SU-DHL-6 (cell line): ENCODE results near the gene GK.
A peak's percentile ranks its signal among the peaks of the same experiment; 100 is the strongest.

Source experiments
- H2AFZ ChIP-seq: fragments of 200-600 bp; sonication (generic); 2 replicates; pipeline ENCODE4 v1.6.1; 2014; ENCODE audit warnings: low read depth, mild to moderate bottlenecking, moderate library complexity, mixed read lengths, antibody characterized with exemption, low read length; ENCODE audit not compliant: severe bottlenecking
- H3F3A ChIP-seq: fragments of 200-600 bp; shearing (Covaris generic); 2 replicates; pipeline ENCODE4 v1.6.0; 2016; ENCODE audit warnings: antibody characterized with exemption, mild to moderate bottlenecking; ENCODE audit not compliant: insufficient read depth
- H3K27ac ChIP-seq: fragments of 200-600 bp; sonication (generic); 2 replicates; pipeline ENCODE4 v1.5.1; 2016; ENCODE audit warnings: low read depth, mild to moderate bottlenecking, low read length, moderate library complexity, mixed read lengths
- H3K27me3 ChIP-seq: fragments of 200-600 bp; sonication (generic), shearing (Covaris generic); 2 replicates; pipeline ENCODE4 v1.6.0; 2014; ENCODE audit warnings: mild to moderate bottlenecking, low read length
- H3K36me3 ChIP-seq: fragments of 200-600 bp; sonication (generic); 2 replicates; pipeline ENCODE4 v1.6.1; 2014; ENCODE audit warnings: mild to moderate bottlenecking, low read length, mixed read lengths
- H3K4me2 ChIP-seq: fragments of 300-600, 200-600 bp; shearing (Covaris generic), sonication (generic); 2 replicates; pipeline ENCODE4 v1.6.0; 2014; ENCODE audit warnings: low read length, low read depth, mild to moderate bottlenecking; ENCODE audit not compliant: poor library complexity, severe bottlenecking
- H3K4me3 ChIP-seq: fragments of 200-600 bp; sonication (generic); 2 replicates; pipeline ENCODE4 v1.5.1; 2014; ENCODE audit warnings: antibody characterized with exemption, low read length, mild to moderate bottlenecking, mixed read lengths; ENCODE audit not compliant: insufficient read depth, poor library complexity, severe bottlenecking
- H3K79me2 ChIP-seq: fragments of 200-600 bp; sonication (generic); 2 replicates; pipeline ENCODE4 v1.6.1; 2014; ENCODE audit warnings: mild to moderate bottlenecking, low read length, moderate library complexity; ENCODE audit not compliant: insufficient read depth
- H3K9ac ChIP-seq: fragments of 200-600 bp; sonication (generic); 2 replicates; pipeline ENCODE4 v1.7.0; 2014; ENCODE audit warnings: mild to moderate bottlenecking, low read length
- H3K9me2 ChIP-seq: fragments of 200-600 bp; sonication (generic); replicated peaks from 2 replicates; pipeline ENCODE4 v1.6.1; 2014; ENCODE audit warnings: low read length; ENCODE audit not compliant: insufficient read depth
- H3K9me3 ChIP-seq: fragments of 200-600 bp; sonication (generic); 2 replicates; pipeline ENCODE4 v1.6.1; 2014; ENCODE audit warnings: low read length, mixed read lengths; ENCODE audit not compliant: insufficient read depth
- H4K20me1 ChIP-seq: fragments of 200-600 bp; sonication (generic); 2 replicates; pipeline ENCODE4 v1.6.1; 2014; ENCODE audit warnings: low read depth, mild to moderate bottlenecking, antibody characterized with exemption, low read length, moderate library complexity, mixed read lengths
- CTCF ChIP-seq: fragments of 200-600 bp; sonication (generic); IDR thresholded peaks from one replicate; pipeline ENCODE4 v1.5.1; 2017; ENCODE audit warnings: antibody characterized with exemption, mild to moderate bottlenecking, low read length, moderate library complexity; ENCODE audit not compliant: insufficient read depth, poor library complexity, severe bottlenecking
- EZH2phosphoT487 ChIP-seq: fragments of 200-600 bp; sonication (generic), shearing (Covaris generic); conservative IDR thresholded peaks from 2 replicates; pipeline ENCODE4 v1.6.1; 2018; ENCODE audit warnings: mild to moderate bottlenecking, antibody characterized with exemption, low read length, moderate library complexity, mixed read lengths

The GK gene

DNA sequence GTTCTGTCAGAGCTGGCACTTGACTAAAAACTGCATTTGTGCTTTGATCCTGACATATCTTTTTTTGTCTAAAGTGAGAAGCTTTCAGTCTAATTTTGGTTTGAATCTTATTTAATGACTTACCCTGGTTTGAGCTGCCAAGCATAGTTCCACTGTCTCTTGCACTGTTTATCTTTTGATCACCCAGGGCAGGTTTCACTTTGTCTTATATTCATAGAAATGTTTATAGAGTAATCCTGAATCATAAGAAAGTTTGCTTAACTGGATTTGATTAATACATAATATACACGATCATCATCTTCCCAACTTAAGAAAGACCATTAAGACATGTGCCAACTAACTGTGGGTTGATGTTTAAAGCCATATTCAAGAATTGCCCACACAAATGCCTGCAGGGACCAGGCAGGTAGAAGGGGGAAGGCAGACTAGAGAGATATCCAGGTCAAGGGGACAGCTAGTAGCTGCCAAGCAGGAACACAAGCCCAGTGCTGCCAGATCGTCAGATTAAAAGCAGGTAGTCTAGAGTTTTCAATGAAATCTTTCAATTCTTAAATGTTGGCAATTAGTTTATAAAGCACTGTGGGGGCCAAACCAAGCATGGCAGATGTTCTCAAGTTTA lies 1.9 kb downstream of the GK start:
- no peaks in the 10 kb centered on the region for H3K9me2 ChIP-seq
- no peak overlapping the region for H3K4me3 ChIP-seq
- no peaks in the 10 kb centered on the region for H3K36me3 ChIP-seq
- no peak overlapping the region for H2AFZ ChIP-seq
- no peaks in the 10 kb centered on the region for H3K9me3 ChIP-seq
- no peaks in the 10 kb centered on the region for H3K27me3 ChIP-seq
- peak overlapping the region; percentile 66 for H3K4me2 ChIP-seq
- no peaks in the 10 kb centered on the region for H3K79me2 ChIP-seq
- H3F3A ChIP-seq, result no peaks in the 10 kb centered on the region
- TF ChIP-seq CTCF, result no peak
- no peak for TF ChIP-seq EZH2phosphoT487
- no peaks in the 10 kb centered on the region for H4K20me1 ChIP-seq
- H3K9ac ChIP-seq, result no peak overlapping the region
- H3K27ac ChIP-seq, result no peak overlapping the region

- Histone ChIP-seq H3K9ac (no peak overlapping the region), H3K4me2 (peak overlapping the region; percentile 66), H3K36me3 (no peaks in the 10 kb centered on the region), H3K9me3 (no peaks in the 10 kb centered on the region), H3F3A (no peaks in the 10 kb centered on the region), H3K27me3 (no peaks in the 10 kb centered on the region), H3K4me3 (no peak overlapping the region), H3K9me2 (no peaks in the 10 kb centered on the region), H3K79me2 (no peaks in the 10 kb centered on the region), H2AFZ (no peak overlapping the region), H4K20me1 (no peaks in the 10 kb centered on the region), H3K27ac (no peak overlapping the region)
- TF ChIP-seq EZH2phosphoT487 (no peak), CTCF (no peak)
Measured at GRCh38 chrX:30655991-30656390, 2.8 kb downstream of the GK start.

DNA sequence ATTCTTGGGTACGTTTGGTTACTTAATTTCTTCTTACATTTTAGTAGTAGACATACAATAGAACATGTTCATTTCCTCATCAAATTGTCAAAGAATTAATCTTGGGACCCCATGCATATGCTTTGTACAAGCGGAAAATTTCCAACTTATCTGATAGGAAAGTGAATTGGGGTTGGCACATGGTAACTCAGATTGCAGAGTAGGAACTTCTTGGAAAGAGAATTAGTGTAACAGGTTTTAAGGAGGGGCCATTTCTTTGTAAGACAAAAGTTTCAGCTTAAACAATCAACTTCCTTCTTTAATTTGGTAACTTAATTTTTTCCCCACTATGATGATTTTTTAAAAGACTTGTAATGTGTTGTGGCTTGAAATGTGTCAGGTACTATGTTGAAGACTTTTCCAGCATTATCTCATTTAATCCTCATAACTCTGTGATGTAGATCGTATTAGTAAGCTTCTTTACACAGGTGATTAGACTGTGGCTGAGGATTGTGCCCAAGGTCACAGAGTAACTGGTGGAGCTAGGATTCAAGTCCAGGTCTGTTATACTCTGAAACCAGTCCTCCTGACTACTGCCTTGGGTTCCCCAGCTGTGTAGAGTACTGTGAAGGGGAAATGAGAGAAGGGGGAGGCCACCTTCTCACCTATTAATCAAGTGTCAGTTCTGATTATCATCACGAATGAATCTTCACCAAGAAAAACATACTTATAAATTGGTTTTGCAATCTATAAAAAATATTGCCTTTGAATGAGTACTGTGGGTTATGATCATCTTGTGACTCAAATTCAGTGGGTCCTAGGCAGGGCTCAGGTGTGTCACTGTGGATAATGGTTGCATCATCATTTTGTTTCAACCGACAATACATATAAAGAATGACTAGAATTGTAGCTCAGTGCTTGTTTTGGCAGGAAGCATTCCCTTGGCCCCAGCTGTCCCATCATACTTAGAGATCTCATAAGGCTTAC lies 4.3 kb downstream of the GK start:
- no peak for TF ChIP-seq EZH2phosphoT487
- no peak for TF ChIP-seq CTCF
- H3K27me3 ChIP-seq, result no peaks in the 10 kb centered on the region
- H3K27ac ChIP-seq, result no peak overlapping the region
- H3K36me3 ChIP-seq, result no peaks in the 10 kb centered on the region
- H3K79me2 ChIP-seq, result no peaks in the 10 kb centered on the region
- H4K20me1 ChIP-seq, result no peaks in the 10 kb centered on the region
- no peaks in the 10 kb centered on the region for H3F3A ChIP-seq
- no peaks in the 10 kb centered on the region for H3K9me2 ChIP-seq
- no peak overlapping the region for H2AFZ ChIP-seq
- no peak overlapping the region for H3K4me3 ChIP-seq
- H3K9me3 ChIP-seq, result no peaks in the 10 kb centered on the region
- no peak overlapping the region for H3K9ac ChIP-seq
- H3K4me2 ChIP-seq, result no peak overlapping the region
